HCT116 (cell line): ENCODE measurements around the gene CABP2. TPM values are rescaled to one million over a fixed set of nuclear protein-coding genes. Genes with fewer than 3 reads are reported as not detected.

Experiments
- ATAC-seq: fragments of 200-7000 bp; cut with Tn5 transposase; 2 replicates; pipeline ENCODE4 v1.9.1; 2020; ENCODE audit warnings: mild to moderate bottlenecking, moderate library complexity
- BruUV-seq: library from RNA; stranded (reverse); fragments of 400-500 nt; replicated peaks from 2 replicates; lab custom pipeline; 2021; lab: Mats Ljungman, UMichigan
- CTCF ChIA-PET: fragments of 300-600 bp; sonication (Branson Sonifier 250); formaldehyde crosslinking; loops from one replicate; lab custom pipeline; 2021; ENCODE audit warnings: antibody characterized with exemption; lab: Charles Lee
- POLR2A ChIA-PET: fragments of 300-600, 350-600 bp; sonication (Branson Sonifier 250); formaldehyde crosslinking; loops from one replicate; lab custom pipeline; 2021; ENCODE audit warnings: antibody characterized with exemption; lab: Charles Lee
- RAD21 ChIA-PET, 2 experiments: fragments of 300-600 bp; sonication (Branson Sonifier 250); formaldehyde crosslinking; loops; one replicate each; lab custom pipeline; 2023; ENCODE audit warnings: low total read pairs in 2 of 2; ENCODE audit not compliant: uncharacterized antibody in 2 of 2, unreplicated experiment in 2 of 2, low non-redundant PET in 1 of 2; lab: Charles Lee
- DNase-seq: peaks from one replicate; pipeline ENCODE4 v3.0.0-alpha.2; 2010; ENCODE audit warnings: low read depth, low spot score
- H2AFZ ChIP-seq: fragments of 200-600 bp; shearing (Covaris generic), sonication (generic); 2 replicates; pipeline ENCODE4 v1.6.1; 2017; ENCODE audit warnings: low read depth, mixed run types, mixed read lengths, antibody characterized with exemption, low read length; ENCODE audit not compliant: poor library complexity, severe bottlenecking
- H3K27ac ChIP-seq: 2 replicates; pipeline ENCODE4 v1.5.1; 2012; ENCODE audit warnings: low read depth, low read length
- H3K27me3 ChIP-seq: fragments of 200-600 bp; sonication (generic); 2 replicates; pipeline ENCODE4 v1.6.1; 2016; ENCODE audit warnings: mixed run types, low read length, mixed read lengths; ENCODE audit not compliant: insufficient read depth
- H3K36me3 ChIP-seq, 2 experiments: fragments of 200-500 bp in 1 of 2; fragments of 200-600 bp in 1 of 2; sonication (Bioruptor generic) in 1 of 2; sonication (generic) in 1 of 2; 2 replicates each; pipeline versions ENCODE4 v1.5.1 to v1.6.1; 2014 to 2016; ENCODE audit warnings: low read length in 2 of 2, inconsistent platforms in 1 of 2, mixed read lengths in 1 of 2, mixed run types in 1 of 2; ENCODE audit not compliant: insufficient read depth in 2 of 2, control insufficient read depth in 1 of 2
- H3K4me1 ChIP-seq, 2 experiments: fragments of 200-600 bp in 1 of 2; sonication (generic) in 1 of 2; 2 replicates each; pipeline versions ENCODE4 v1.5.1 to v1.6.1; 2012 to 2017; ENCODE audit warnings: low read length in 2 of 2, inconsistent platforms in 1 of 2, mild to moderate bottlenecking in 1 of 2, mixed read lengths in 1 of 2, mixed run types in 1 of 2, moderate library complexity in 1 of 2; ENCODE audit not compliant: insufficient read depth in 2 of 2, control insufficient read depth in 1 of 2
- H3K4me2 ChIP-seq: fragments of 200-600 bp; sonication (generic); 2 replicates; pipeline ENCODE4 v1.6.1; 2017; ENCODE audit warnings: mixed run types, low read length, mixed read lengths
- H3K4me3 ChIP-seq, 2 experiments: fragments of 200-600 bp in 1 of 2; sonication (generic) in 1 of 2; replicated peaks in 1 of 2; 2 replicates each; pipeline ENCODE4 v1.5.1; 2011 to 2016; ENCODE audit warnings: low read length in 2 of 2, control low read depth in 1 of 2, low read depth in 1 of 2, mild to moderate bottlenecking in 1 of 2, mixed read lengths in 1 of 2, mixed run types in 1 of 2
- H3K79me2 ChIP-seq: fragments of 200-600 bp; sonication (generic); 2 replicates; pipeline ENCODE4 v1.6.1; 2017; ENCODE audit warnings: mild to moderate bottlenecking, mixed run types, low read length, moderate library complexity, mixed read lengths; ENCODE audit not compliant: insufficient read depth
- H3K9ac ChIP-seq: fragments of 200-600 bp; sonication (generic); 2 replicates; pipeline ENCODE4 v1.6.1; 2016; ENCODE audit warnings: low read length, mixed read lengths
- H3K9me2 ChIP-seq: fragments of 200-600 bp; sonication (generic), shearing (Covaris generic); 2 replicates; pipeline ENCODE4 v1.6.1; 2017; ENCODE audit warnings: mixed run types, mild to moderate bottlenecking, moderate library complexity; ENCODE audit not compliant: insufficient read depth
- H3K9me3 ChIP-seq, 2 experiments: fragments of 200-500 bp in 1 of 2; fragments of 200-600 bp in 1 of 2; sonication (Bioruptor generic) in 1 of 2; sonication (generic) in 1 of 2; 2 replicates each; pipeline ENCODE4 v1.6.1; 2014 to 2017; ENCODE audit warnings: low read length in 2 of 2, mixed read lengths in 2 of 2, inconsistent platforms in 1 of 2, low read depth in 1 of 2, mild to moderate bottlenecking in 1 of 2, mixed run types in 1 of 2, moderate library complexity in 1 of 2; ENCODE audit not compliant: control insufficient read depth in 1 of 2, insufficient read depth in 1 of 2
- H4K20me1 ChIP-seq: fragments of 200-600 bp; sonication (generic), shearing (Covaris generic); 2 replicates; pipeline ENCODE4 v1.6.1; 2017; ENCODE audit warnings: mixed run types, mild to moderate bottlenecking, moderate library complexity; ENCODE audit not compliant: insufficient read depth
- CBX3 ChIP-seq: IDR thresholded peaks from 2 replicates; pipeline ENCODE4 v1.6.1; 2012; ENCODE audit warnings: low read depth
- ELF1 ChIP-seq: IDR thresholded peaks from 2 replicates; pipeline ENCODE4 v1.6.1; 2012; ENCODE audit warnings: low read depth, borderline replicate concordance
- EZH2phosphoT487 ChIP-seq: fragments of 200-600 bp; IDR thresholded peaks from 2 replicates; pipeline ENCODE4 v1.6.1; 2018; ENCODE audit warnings: antibody characterized with exemption, borderline replicate concordance
- JUND ChIP-seq: IDR thresholded peaks from 2 replicates; pipeline ENCODE4 v1.6.1; 2012
- POLR2AphosphoS5 ChIP-seq: IDR thresholded peaks from 2 replicates; pipeline ENCODE4 v1.6.1; 2011; ENCODE audit warnings: mild to moderate bottlenecking, low read depth, low read length, moderate library complexity
- RAD21 ChIP-seq: IDR thresholded peaks from 2 replicates; pipeline ENCODE4 v1.6.1; 2012; ENCODE audit warnings: low read depth, mild to moderate bottlenecking
- REST ChIP-seq: IDR thresholded peaks from 2 replicates; pipeline ENCODE4 v1.6.1; 2012; ENCODE audit warnings: low read depth
- YY1 ChIP-seq: IDR thresholded peaks from 2 replicates; pipeline ENCODE4 v1.6.1; 2011; ENCODE audit warnings: low read length, low read depth, moderate library complexity, mild to moderate bottlenecking; ENCODE audit not compliant: insufficient replicate concordance; ENCODE audit errors: extremely low read depth
- ZFX ChIP-seq: fragments of 450-650 bp; IDR thresholded peaks from 2 replicates; pipeline ENCODE4 v1.6.1; 2017
- ZNF274 ChIP-seq: fragments of 200-500 bp; sonication (Bioruptor generic); IDR thresholded peaks from 2 replicates; pipeline ENCODE4 v1.6.1; 2014; ENCODE audit warnings: mild to moderate bottlenecking, low read depth, low read length, inconsistent platforms
- intact Hi-C: fragments of 100-400 bp; cut with micrococcal nuclease; formaldehyde crosslinking; loops from 2 replicates; pipeline ENCODE4 v1.10.0; 2022
- total RNA-seq: library from RNA; stranded (reverse); gene quantifications from one replicate; pipeline ENCODE4 v1.2.1, GENCODE V29; 2021; ENCODE audit not compliant: unreplicated experiment
- TF ChIP-seq, protein P1 (sequence below): IDR thresholded peaks from 2 replicates; pipeline ENCODE4 v1.6.1; 2012

Gene CABP2
- total RNA-seq, 1 experiment from 2014 or later = not detected

GRCh38 chr11:67493548-67494370 lies 29.5 kb downstream of the CABP2 start (continued):
- TF ChIP-seq REST = no peak
- no peak for TF ChIP-seq POLR2AphosphoS5
- TF ChIP-seq, protein P1, sequence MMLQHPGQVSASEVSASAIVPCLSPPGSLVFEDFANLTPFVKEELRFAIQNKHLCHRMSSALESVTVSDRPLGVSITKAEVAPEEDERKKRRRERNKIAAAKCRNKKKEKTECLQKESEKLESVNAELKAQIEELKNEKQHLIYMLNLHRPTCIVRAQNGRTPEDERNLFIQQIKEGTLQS = no peak
- TF ChIP-seq ZFX = no peak
- TF ChIP-seq ELF1 = no peak
- TF ChIP-seq ZNF274 = no peak

DNA sequence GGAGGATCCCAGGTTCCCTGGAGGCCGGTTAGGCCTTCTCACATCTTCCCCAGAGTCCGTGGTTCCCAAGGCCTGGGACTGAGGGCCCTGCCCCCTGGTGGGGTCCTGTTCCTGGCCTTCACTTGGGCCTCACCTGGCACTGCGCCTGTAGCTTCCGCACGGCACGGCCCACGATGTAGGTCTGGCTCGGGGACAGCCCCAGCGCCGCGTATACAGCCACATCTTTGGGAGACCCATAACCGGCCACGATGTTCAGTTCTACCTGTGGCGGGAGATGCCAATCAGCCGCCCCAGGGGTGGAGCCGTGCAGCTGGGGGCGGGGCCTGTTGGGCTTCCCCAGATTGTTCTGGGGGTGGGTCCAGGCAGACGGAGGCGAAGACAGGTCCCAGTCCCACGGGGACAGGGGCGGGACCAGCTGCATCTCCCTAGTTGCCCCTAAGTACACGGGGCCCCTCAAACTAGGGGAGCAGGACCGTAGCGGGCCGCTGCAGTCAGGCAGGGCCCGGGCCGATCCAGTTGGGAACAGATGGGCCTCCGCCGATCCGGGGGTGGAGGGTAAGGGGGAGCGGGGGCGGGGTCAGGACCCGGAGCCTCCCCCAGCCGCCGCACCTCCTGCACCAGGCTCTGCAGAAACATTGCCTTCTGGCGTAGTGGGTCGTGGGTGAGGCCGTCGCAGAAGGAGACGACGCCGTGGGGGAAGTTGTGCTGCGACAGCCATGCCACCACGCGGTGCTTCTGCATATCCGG lies 30.3 kb downstream of the CABP2 start:
- no TSS peak for BruUV-seq
- Histone ChIP-seq H3K36me3 (peaks cover 0 to 5% of the 10 kb centered on the region in 2 experiments; a peak in 2 of 4 replicates), H3K9me2 (no peaks in the 10 kb centered on the region), H3K4me3 (no peak overlapping the region), H3K27me3 (no peaks in the 10 kb centered on the region), H3K9me3 (no peaks in the 10 kb centered on the region), H2AFZ (no peak overlapping the region), H3K27ac (no peak overlapping the region), H3K4me1 (no peaks in the 10 kb centered on the region), H3K79me2 (no peaks in the 10 kb centered on the region), H3K9ac (no peak overlapping the region), H4K20me1 (no peaks in the 10 kb centered on the region), H3K4me2 (no peak overlapping the region)
- TF ChIP-seq YY1 (no peak), CBX3 (no peak), EZH2phosphoT487 (no peak), RAD21 (no peak), POLR2AphosphoS5 (no peak), ZFX (no peak), JUND (no peak)
- TF ChIP-seq, protein P1 = no peak
- DNase-seq (no peak), ATAC-seq (peak; percentile 70)
- intact Hi-C loops = no loop called here
- ChIA-PET CTCF (no interaction called here), POLR2A (no interaction called here), RAD21 (no interaction called here)
